GM21717 (cell line): Measurements from ENCODE around the gene MRPS27.
A peak's percentile ranks its signal among the peaks of the same experiment; 100 is the strongest.

Source experiments
- ATAC-seq: cut with Tn5 transposase; IDR thresholded peaks from one replicate; pipeline ENCODE4 v1.9.1; 2021; ENCODE audit warnings: mild to moderate bottlenecking, moderate library complexity; ENCODE audit not compliant: unreplicated experiment

Gene MRPS27

DNA sequence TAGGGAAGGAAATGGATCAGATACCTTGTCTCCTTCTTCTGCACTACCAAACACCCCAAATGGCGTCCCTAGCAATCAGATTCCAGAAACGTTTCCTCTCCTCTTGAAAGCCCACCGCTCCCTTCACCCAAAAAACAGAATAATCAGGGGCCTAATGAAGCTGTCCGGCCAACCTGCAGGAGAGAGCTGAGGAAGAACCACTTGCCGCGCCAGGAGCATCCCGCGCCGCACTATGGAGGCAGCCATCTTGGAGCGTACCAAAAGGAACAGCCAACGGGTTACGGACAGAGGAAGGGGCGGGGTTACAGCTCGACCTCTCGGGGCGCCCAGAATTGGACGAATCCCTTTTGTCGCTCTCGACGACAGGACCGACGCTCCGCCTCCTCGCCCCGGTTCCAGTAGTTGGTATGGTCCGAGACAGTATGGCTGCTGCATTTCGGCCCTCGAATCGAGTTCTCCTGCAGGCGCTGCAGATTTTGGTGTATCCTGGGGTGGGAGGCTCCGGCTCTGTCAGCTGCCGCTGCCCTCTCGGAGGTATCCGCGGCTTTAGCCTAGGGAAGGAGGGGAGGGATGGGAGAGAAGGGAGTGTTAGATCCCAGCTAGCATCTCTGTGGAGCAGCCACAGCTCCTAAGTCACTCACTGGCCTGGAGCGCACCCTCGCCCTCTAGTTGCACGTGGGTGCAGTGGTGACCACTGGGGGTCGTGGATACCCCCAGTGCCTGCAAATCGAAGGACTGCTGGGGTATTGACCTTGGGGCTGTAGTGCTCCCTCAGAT lies at the start of gene MRPS27, which contains the start of gene PTCD2:
TSS of gene MRPS27 (minus strand) at position 265 of the 777 bp plus-strand sequence. CDS start at position 246, 19 bp downstream.
TSS of gene PTCD2 (plus strand) at position 398 of the 777 bp plus-strand sequence. CDS start at position 408, 10 bp downstream.
- ATAC-seq = peak; percentile 98

DNA sequence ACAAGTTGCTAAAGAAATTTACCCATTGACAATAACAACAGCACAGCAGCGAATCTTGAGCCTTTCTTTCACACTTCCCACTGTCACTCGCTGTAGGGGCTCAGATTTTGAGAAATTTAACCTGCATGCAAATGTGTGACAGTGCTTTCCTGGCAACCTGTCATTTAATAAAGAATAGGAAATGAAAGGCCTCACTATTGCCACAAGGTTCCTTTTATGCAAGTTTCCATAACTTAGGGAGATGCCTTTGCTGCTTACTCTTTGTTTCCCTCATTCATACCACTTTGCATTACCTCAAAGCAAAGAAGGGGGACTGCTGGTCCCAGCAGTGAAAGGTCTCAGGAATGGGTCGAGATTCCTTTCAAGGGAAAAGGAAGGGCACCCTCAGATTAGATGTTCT lies 49.7 kb upstream of the MRPS27 start:
- no peak for ATAC-seq

DNA sequence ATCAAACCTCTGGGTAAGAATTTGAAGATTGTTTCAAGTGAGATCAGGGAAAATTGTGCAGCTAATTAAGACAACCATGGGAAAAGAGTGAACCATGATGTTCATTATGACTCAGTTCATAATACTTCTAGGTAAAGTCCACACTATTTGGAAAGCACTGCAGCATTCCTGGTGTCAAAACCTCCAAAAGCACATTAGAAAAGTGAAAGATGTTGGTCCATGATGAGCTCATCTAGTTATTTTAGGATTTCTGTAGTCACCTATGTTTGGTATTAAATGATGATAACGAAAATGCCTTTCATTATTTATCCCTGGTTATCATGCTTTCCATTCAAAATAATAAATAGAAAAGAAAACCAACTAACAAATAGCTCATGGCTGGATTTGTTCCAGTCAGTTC lies 49.3 kb upstream of the MRPS27 start:
- no peak for ATAC-seq

DNA sequence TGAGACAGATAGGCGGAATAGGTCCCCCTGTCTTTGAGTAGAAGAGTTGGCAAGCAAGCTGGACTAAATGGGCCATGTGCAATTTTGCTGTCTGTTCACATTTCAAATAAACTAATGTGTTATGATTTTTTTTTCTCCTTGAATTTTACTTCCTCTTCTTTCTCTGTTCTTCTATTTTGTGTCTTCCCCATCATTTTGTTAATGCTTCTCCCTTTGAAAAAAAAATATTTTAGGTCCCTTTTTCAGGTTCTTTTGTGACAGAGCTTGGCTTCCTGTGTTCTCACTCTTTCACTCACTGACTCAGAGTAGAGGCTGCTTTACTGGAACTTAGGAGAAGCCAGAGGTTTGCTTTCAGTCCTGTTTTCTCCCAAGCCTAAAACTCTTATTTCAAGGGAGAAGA lies 48.2 kb upstream of the MRPS27 start:
- ATAC-seq = no peak

DNA sequence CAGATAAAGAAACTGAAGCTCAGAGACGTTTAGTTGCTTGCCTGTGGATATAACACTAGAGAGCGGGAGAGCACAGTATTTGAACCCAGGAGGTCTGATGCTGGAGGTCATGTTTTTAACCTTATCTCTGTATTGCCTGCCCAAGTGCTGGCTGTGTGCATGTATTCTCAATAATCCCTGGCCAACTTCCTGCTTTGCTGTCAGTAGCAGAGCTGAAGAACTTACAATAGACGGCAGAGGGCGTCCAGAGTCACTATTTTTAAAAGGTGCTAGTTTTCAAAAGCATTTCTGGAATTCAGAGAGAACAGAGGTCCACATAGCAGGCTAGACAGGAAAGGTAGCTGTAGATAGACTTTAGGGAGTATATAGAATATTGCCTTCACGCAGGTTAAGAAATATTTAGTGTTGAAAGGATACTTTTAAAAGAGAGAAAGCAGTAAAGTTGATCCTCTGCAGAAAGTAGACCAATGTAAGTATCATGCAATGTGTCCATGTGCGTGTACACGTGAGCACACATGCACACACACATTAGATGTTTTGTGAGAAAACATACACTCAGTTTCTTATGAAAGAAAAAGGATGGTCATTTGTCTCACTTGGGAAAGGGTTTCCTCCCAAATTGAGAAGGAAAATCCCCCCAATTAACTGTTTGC lies 46.4 kb upstream of the MRPS27 start:
- peak; percentile 70 for ATAC-seq

DNA sequence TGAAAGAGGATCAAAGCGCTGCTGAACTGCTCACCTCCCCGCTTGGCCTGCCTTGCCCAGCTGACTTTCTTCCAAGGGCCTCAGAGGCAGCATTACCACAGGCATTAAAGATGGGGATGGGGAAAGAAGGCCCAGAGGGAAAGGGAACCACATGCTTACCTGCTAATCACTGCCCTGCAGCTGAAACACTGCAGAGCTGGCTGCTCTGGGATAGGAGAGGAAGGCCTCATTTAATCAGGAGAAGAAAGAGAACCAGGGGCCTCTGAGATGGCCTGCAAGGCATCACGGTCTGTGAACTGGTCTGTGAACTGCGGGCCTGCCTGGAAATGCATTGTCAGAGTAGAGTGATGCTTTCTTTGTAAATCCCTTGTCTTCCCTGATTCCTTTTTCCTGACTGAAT lies 44.9 kb upstream of the MRPS27 start:
- ATAC-seq = no peak

DNA sequence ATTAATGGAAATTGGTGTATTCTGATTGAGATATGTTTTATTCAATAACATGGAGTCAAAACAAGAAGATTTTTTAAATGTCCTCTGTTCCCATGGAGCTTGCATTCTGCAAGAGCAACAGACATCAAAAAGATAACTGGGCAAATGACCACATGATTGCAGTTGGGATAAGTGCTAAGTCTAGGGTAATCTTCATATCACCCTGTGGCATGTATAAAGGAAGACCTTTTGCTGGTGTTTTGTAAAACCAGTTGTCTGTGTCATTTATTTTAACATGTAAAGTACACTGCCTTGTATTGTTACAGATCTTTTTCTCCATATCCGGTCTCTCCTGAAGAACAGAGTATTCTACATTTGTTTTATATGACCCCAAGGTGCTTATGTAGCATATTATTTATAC lies 44.1 kb upstream of the MRPS27 start:
- no peak for ATAC-seq

DNA sequence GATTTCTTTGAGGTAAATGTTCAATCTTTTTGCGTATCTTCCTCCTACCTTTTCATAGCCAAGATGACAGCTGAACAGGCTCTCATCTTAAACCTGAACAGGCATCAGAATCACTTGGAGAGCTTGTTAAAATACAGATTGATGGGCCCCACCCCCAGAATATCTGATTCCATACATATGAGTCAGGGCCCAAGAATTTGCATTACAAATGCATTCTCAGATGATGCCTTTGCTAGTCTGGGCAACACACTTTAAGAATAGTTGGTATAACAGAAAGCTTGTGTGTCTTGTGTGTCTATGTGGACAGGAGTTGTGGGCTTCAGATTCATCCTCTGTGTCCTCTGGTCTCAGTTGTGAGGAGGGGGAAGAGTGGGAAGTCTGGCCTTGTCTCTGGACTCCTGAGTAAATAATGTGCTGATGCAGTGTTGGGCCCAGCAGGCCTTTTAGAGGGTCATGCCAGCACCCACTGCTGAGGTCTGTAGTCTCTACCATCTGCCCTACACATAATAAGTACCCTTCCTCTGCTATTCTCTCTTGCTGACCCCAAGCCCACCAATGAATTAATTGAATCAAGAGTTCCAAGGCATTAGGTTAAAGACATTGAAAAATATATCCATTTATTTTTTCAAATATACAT lies 43.2 kb upstream of the MRPS27 start:
- ATAC-seq = no peak

DNA sequence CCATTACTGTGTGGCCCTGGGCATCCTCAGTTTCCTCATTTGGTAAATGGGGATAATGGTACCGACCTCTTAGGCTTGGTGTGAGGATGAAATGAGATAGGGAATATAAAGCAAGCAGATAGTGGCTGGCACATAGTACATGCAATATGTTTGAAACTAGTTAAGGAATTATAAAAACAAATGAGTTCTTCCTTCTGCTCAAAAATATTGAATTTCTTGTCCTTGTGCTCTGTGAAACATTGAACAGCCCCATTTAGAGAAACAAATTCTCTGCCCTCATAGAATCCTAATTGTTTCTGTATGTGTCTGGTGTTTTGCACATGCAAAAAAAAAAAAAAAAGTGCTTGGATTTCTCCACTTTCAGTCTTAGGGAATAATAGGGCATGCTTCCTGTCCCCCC lies 39.8 kb upstream of the MRPS27 start:
- no peak for ATAC-seq

DNA sequence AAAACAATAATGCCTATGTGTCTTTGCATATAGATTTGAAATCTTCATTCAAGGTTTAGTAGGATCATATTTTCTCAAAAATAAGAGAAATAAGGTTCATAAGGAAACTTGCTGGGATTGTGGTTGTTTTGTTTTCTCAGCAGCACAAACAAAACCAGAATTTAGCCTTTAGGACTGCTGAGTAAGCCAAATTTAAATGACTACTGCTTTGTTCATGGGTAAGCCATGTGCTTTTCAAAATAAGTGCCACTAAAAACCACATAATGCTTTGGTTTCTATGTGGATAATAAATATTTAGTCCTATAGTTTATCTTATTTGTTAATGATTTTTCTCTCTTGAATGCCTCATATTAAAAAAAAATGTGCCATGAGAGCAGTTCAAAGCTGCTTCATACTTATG lies 38.9 kb upstream of the MRPS27 start:
- no peak for ATAC-seq

DNA sequence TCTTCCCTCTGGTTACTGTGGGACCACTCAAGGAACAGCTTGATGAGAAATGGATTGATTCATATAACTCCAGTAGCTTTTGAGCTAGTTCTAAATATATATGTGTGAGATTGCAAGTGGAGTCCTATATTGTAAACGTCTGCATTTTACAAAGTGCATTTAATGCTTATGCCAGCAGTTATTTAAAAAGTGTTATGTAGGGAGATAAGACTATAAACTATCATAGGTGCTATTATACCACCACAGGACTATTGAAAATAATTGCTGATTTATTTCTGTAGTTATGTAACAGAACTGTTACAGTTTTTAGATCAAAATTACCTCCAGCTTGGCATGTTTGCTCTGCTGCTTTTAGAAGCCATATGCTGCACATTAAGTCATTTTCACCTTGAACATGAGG lies 36.3 kb upstream of the MRPS27 start:
- ATAC-seq = no peak

DNA sequence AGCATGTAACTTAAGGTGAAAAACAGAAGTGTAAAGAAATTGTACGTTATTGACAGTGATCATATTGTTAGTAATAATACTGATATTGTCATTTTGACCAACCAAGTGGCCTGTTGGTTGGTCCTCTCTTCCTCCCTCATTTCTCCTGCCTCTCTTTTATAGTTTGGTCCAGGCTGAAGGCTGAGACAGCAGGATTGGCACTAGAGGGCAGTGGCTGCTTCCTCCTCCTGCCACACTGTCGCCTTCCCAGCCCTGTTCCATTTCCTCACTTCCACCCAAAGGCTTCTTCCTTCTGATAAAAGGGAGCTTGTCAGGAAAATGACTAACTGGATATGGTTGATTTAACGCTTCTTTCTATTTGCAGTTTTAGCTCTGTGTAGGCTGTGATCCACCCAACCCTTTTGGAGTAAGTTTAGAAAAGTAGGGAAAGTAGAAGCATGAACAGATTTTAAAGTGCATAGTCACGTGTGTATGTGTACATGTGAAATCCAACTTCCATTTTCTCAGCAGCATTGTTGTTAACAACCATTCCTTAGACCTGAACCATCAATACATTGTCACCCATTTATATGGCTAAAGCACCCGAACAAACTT lies 35.8 kb upstream of the MRPS27 start:
- ATAC-seq = no peak

DNA sequence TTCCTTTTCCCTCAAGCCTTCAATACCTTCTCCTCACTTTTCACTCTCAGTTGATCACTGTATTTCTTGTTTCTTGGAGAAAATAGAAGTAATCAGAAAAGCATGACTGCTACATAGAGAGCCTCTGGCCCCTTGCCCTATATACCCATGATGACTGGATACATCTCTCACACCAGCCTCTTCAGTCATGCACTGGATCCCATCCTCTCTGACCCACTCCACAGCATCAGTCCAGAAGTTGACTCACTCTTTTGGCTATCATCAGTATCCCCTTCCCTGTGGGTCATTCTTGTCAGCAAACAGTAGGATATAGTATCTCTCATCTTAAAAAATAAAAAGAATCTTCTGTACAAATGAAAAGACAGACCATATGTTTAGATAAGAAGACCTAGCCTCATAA lies 33.0 kb upstream of the MRPS27 start:
- no peak for ATAC-seq

DNA sequence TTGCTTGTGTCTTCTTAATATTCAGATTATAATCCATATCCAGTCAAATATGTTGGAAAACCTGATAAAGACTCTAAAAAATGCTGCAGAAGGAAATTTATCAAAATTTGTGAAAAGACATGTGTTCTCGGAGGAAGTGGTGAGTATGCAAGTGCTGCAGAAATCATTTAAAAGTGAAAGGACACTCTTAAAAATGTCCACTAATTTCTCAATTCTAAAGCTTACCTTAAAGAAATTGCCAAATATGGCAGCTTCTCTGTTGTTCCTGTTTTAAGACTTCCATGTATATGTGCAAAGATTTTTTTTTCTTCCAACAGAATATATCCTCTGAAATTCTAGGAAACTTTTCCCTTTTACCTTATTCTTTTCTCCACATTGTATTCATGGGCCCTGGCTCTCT lies 32.6 kb upstream of the MRPS27 start:
- no peak for ATAC-seq

DNA sequence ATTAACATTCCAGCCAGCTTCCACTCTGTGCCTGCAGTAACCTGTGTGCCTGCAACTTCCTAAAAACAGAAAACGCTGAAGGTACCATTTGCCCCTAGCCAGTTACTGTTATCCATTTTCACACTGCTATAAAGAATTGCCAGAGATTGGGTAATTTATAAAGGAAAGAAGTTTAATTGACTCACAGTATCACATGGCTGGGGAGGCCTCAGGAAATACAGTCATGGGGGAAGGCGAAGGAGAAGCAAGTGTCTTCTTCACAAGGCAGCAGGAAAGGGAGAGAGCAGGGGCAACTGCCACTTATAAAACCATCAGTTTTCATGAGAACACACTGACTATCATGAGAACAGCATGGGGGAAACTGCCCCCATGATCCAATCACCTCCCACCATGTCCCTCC lies 31.3 kb upstream of the MRPS27 start:
- ATAC-seq = no peak

DNA sequence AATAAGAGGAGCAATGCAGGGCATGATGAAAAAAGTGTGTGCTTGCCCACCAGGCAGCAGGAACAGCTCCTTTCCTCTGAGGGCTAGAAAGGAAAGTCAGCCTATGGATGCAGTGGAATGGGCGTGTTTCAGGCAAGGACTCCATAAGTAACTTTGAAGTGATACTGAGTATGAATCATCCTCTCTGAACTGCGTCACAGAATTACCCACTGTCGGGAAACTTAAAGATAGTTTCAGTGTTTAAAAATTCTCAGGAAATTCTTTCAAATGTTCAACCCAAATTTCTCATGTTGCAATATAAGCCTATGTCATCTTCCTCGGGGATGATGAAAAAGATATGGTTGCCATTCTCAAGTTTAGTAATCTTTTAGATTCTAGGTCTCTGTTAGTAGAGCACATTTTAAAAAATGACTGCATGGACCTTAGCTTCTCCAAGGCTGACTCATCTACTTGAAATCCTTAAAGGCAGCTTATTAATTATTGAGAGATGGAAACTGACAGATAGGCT lies 27.8 kb upstream of the MRPS27 start:
- no peak for ATAC-seq

DNA sequence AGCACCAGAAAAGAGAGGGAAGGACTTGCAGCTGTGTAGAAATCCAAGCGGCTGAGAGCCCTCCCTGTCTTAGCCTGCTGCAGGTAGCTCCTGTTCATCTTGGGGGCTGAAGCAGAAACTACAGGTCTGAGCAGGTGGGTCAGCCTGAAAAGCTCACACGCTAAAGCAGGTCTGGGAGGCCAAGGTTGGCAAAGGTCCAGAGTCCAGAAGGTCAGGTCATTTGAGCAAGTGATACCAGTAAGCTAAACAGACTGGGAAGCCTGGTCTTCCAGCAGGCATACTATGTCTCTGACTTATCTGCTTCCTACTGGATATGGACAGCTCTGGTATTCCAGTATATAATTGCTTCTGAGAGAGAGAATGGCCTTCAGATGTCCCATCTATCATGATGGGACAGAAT lies 26.4 kb upstream of the MRPS27 start:
- ATAC-seq = no peak

DNA sequence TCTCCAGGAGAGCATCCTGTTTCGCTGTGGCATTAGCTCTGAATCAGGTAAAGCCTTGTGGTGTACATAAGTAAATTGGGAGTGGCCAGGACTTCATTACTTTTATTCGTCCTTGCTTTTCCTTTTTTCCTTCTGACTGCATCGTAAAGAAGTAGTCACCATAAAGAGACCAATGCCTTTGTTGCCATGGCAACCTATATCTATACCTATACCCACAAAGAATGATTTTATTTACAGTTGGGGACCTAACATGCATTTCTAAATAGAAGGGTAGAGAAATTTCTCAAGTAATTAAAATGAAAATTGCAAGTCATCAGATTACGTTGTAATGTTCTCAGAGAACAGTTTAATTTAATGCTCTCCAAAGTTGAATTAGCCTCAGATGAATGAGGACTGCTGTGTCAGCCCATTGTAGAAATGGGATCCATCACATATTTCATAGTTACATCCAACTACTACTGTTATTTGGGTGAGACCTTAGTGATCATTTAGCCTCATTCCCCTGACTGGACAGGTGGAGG lies 18.7 kb upstream of the MRPS27 start:
- ATAC-seq = no peak

DNA sequence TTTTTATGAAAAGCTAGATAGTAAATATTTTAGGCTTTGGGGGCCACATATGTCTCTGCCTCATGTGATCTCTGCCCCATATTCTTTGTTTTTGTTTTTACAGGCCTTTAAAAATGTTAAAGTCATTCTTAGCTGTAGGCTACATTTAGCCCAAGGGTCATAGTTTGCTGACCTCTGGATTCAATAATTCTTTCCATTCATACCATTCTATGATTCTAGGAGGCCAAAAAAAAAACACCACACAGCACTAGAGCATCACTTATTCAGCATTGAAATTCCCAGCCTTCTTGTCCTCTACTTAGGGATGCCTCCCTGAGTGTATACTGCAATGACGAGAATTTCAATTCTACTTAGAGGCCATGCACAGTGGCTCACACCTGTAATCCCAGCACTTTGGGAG lies 17.1 kb upstream of the MRPS27 start:
- ATAC-seq = no peak

DNA sequence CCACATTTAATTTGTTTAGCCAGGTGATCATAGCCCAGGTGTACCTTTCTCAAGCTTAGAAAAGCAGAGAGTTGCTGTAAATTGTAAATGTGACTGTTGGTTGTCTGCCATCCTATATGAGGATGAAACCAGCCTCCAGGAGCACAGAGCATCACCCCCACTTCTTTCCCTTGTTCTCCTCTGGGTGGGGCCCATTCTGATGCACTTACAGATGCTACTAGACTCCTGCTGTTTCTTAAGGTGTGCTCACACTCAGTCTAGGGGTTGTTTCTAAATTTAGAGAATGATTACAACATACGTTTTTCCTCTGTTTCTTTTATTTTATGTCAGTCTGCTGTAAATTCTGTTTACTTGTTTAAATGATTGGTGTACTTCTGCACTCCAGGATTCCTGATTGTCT lies 10.7 kb upstream of the MRPS27 start:
- no peak for ATAC-seq

DNA sequence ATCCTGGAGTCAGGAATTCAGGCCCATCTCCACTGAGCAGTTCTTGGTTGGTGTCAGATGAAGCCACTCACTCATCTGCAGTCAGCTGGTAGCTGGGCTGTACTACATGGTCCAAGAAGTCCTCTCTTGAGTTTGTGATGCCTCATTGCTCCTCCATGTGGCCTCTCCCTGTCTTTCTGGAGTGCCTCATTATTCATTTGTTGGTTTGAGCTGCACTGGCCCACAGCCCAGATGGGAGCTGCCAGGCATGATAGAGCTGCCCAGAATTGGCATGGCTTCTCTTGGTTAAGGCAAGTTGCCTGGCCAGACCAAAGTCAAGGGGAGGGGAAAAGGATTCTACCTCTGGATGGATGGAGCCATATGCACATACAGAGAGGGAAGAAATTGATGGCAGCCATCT lies 8.1 kb upstream of the MRPS27 start:
- ATAC-seq = no peak
